Pancreas (tissue), 10 donors: ENCODE results near the gene MPPED1. TPM values are rescaled to one million over a fixed set of nuclear protein-coding genes. Genes with fewer than 3 reads are reported as not detected.

Experiments used
- ATAC-seq, 4 donors: fragments of 200-7000 bp; cut with Tn5 transposase; one replicate each; pipeline versions ENCODE4 v1.8.0 to v1.9.1; 2020; ENCODE audit warnings: mild to moderate bottlenecking in 4 of 4, moderate library complexity in 4 of 4
- DNase-seq, 6 donors: peaks; one replicate each; pipeline ENCODE4 v3.0.0-alpha.2; 2020
- FAIRE-seq: peaks from 2 replicates; lab custom pipeline; 2012; peaks lifted over from hg19 to GRCh38; lab: Jason Lieb, UNC
- H3K27ac ChIP-seq, 4 donors: fragments of 200-600 bp; sonication (generic); 1 replicate in 3 of 4; 2 replicates in 1 of 4; pipeline versions ENCODE4 v1.5.0 to v1.8.0; 2020
- H3K27me3 ChIP-seq, 4 donors: fragments of 200-600 bp; one replicate each; pipeline ENCODE4 v1.8.0; 2021
- H3K36me3 ChIP-seq, 3 donors: fragments of 200-600 bp; sonication (generic) in 1 of 3; one replicate each; pipeline versions ENCODE4 v1.5.0 to v1.8.0; 2020 to 2021
- H3K4me1 ChIP-seq, 3 donors: fragments of 200-600 bp; one replicate each; pipeline ENCODE4 v1.8.0; 2021
- H3K4me3 ChIP-seq, 4 donors: fragments of 200-600 bp; sonication (generic) in 2 of 4; one replicate each; pipeline versions ENCODE4 v1.5.0 to v1.8.0; 2020 to 2021
- H3K9me3 ChIP-seq, 4 donors: fragments of 200-600 bp; one replicate each; pipeline ENCODE4 v1.8.0; 2021
- WGBS, 2 donors: extraction: QIAGEN DNeasy Blood & Tissue Kit; methylation state at CpG; one replicate each; pipeline ENCODE4 v1.1.7; 2013; 5-methylcytosine and 5-hydroxymethylcytosine counted together
- intact Hi-C, 3 donors: fragments of 100-400 bp; cut with DNase I; formaldehyde crosslinking; loops; one replicate each; pipeline versions ENCODE4 v1.11.1 to v1.14.2; 2022
- polyA plus RNA-seq, 2 donors: library from polyadenylated mRNA; stranded (reverse); fragments of 200-250 nt; gene quantifications; one replicate each; pipeline ENCODE4 v1.2.3, GENCODE V29; 2013
- total RNA-seq, 6 donors: library from RNA; stranded (reverse); fragmentation: NEBNext Ultra II Directional in 4 of 6; extraction: Animal tissue kit (Norgen Biotek cat#: 25700) in 4 of 6; gene quantifications; one replicate each; pipeline versions ENCODE4 v1.2.1 to v1.2.4, GENCODE V29; 2021 to 2023
- TF ChIP-seq, protein P1 (sequence below), 4 donors: fragments of 200-600 bp; sonication (generic) in 3 of 4; IDR thresholded peaks; one replicate each; pipeline versions ENCODE4 v1.5.0 to v1.8.0; 2021; ENCODE audit warnings: antibody characterized with exemption in 4 of 4
- donor health status: healthy with polysubstance abuse.
- donor health status: DM: no; HTN: no; CAD: no; lungs with moderate emphysema.
- donor health status: DM: no; HTN: no; CAD: no.
- donor health status: control.
- donor health status: control.
- donor health status: Bipolar disorder and iron deficiency.
- donor health status: DM: yes; HTN: yes; CAD: no.
- donor health status: DM: no; HTN: no; CAD: no.
- donor health status: DM: no; HTN: no; CAD: no.
- donor health status: DM: yes; HTN: yes; CAD: no.

Gene MPPED1
- total and polyA plus RNA-seq, 8 donors: 0.05 TPM; not detected in 7

DNA sequence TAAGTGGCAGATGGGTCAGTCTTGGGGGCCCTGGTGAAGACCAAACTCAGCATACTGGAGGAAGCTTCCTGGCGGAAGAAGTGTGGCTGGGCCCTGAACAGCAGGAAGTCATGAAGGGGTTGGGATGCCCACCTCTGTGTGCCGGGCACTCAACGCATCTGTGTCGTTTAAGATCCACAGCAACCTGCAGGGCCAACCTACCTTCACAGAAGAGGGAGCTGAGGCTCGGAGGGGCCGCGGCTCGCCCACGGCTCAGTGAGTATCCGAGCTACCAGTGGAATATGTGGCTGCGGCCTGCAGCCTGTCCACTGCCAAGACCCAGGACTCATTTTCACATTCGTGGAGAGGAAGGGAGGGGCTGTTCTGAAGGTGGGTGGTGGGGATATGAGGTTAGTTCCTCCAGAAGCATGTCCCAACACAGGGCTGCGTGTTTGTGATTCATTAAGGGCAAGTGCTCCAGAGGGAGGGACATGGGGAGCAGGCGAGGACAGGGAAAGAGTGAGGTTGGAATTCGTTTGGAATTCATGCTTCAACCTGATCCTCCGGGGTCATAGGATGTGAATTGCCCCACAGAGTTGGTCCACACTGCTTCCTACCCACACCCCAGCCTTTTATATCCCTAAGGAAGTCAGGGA lies 99.6 kb downstream of the MPPED1 start:
- Histone ChIP-seq H3K36me3 (no peaks in the 10 kb centered on the region), H3K4me3 (no peak overlapping the region), H3K9me3 (no peaks in the 10 kb centered on the region), H3K27ac (no peak overlapping the region), H3K4me1 (no peaks in the 10 kb centered on the region), H3K27me3 (peaks cover 0 to 7% (median 0%) of the 10 kb centered on the region in 4 donors)
- 58 to 68% methylated on average over 16 of the region's 16 CpGs for WGBS, 2 donors
- ATAC-seq (no peak), FAIRE-seq (no peak), DNase-seq (no peak)
- TF ChIP-seq, protein P1, sequence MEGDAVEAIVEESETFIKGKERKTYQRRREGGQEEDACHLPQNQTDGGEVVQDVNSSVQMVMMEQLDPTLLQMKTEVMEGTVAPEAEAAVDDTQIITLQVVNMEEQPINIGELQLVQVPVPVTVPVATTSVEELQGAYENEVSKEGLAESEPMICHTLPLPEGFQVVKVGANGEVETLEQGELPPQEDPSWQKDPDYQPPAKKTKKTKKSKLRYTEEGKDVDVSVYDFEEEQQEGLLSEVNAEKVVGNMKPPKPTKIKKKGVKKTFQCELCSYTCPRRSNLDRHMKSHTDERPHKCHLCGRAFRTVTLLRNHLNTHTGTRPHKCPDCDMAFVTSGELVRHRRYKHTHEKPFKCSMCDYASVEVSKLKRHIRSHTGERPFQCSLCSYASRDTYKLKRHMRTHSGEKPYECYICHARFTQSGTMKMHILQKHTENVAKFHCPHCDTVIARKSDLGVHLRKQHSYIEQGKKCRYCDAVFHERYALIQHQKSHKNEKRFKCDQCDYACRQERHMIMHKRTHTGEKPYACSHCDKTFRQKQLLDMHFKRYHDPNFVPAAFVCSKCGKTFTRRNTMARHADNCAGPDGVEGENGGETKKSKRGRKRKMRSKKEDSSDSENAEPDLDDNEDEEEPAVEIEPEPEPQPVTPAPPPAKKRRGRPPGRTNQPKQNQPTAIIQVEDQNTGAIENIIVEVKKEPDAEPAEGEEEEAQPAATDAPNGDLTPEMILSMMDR (IDR thresholded peaks at IDR 0.05): no peak
- intact Hi-C loops: no loop called here

DNA sequence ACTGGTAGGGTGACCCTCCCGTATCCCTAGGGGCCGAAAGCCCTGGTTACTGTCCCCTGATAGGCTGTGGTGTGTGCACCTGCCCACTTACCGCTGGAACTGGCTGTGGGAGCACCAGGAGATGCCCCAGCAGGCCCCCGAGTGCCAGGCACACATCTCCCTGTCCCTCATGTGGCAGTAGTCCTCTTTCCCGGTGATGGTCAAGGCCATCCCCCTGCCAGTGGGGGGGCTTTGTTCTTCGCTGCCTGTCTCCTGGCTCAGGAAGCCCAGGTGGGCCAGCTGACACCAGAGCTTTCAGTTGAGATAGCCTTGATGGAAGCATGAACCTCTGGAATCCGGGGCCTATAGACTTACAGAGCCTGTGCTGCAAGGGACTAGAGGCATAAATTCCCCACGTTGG lies 100.5 kb downstream of the MPPED1 start:
- no peak overlapping the region for H3K27ac ChIP-seq

DNA sequence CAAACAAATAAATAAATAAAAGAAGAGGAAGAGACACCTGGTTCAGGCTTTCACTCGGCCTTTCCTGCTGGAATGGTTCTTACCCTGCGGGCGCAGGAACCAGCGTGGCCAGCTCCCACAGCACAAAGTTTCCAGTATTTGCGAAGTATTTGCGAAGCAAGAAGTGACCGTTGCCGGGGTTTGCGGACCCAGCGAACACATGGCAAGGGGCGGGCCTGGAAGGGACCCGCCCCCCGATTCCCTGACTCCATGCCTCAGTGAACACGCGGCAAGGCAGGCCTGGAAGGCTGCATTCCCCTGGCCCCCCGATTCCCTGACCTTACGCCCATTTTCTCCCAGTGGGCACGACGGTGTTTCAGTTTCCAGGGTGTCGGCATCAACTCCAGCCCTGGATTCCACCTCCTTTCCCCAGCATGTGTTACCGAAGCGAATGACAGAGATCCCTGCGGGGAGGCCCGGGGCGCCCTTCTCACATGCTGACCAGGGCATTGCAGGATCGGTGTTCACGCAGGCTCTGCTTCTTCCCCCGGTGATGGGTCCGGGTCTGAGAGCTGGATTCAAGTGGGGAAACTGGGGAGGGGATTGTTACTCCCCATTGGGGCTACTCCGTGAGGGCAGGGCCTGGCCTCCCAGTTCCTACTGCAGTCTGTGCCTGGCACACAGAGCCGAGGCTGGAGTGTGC lies 102.8 kb downstream of the MPPED1 start:
- TF ChIP-seq, protein P1 (IDR thresholded peaks at IDR 0.05): no peak
- no peak for DNase-seq
- no peak for FAIRE-seq

More for the DNA sequence above, 100.5 kb downstream of the MPPED1 start:
- no peaks in the 10 kb centered on the region for H3K9me3 ChIP-seq
- H3K4me1 ChIP-seq: no peaks in the 10 kb centered on the region
- ATAC-seq (no peak), DNase-seq (no peak), FAIRE-seq (no peak)
- TF ChIP-seq, protein P1 (IDR thresholded peaks at IDR 0.05): no peak
- intact Hi-C loops: no loop called here
- WGBS, 2 donors: 49 to 57% methylated on average over 8 of the region's 8 CpGs
- no peak overlapping the region for H3K4me3 ChIP-seq
- H3K27me3 ChIP-seq: peaks cover 0 to 7% (median 0%) of the 10 kb centered on the region in 4 donors
- H3K36me3 ChIP-seq: no peaks in the 10 kb centered on the region

DNA sequence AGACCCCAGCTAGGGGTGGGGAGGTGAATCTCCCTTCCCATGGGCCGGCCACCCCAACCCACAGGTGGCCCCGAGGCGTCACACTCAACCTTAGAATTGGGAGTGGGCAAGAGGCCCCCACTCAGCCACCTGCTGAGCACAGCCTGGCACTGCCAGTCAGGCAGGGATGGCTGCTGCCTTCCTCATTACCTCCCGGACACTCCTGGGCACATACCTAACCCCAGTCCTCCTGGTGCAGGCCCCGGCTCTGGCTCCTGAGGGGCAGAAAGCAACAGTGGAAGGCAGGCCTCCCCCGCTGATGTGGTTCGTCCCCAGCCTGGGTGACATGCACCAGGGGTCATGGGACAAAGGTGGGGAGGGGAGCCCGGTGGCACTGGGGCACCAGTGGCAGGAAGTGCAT lies 103.6 kb downstream of the MPPED1 start:
- H3K27me3 ChIP-seq: peaks cover 0 to 7% (median 0%) of the 10 kb centered on the region in 4 donors
- no peaks in the 10 kb centered on the region for H3K9me3 ChIP-seq
- H3K4me3 ChIP-seq: no peak overlapping the region
- ATAC-seq (no peak), DNase-seq (no peak), FAIRE-seq (no peak)
- intact Hi-C loops: no loop called here
- 68 to 84% methylated on average over 8 of the region's 8 CpGs for WGBS, 2 donors
- TF ChIP-seq, protein P1 (IDR thresholded peaks at IDR 0.05): no peak
- H3K4me1 ChIP-seq: no peaks in the 10 kb centered on the region
- H3K27ac ChIP-seq: no peak overlapping the region
- no peaks in the 10 kb centered on the region for H3K36me3 ChIP-seq

More for the DNA sequence above, 102.8 kb downstream of the MPPED1 start:
- Histone ChIP-seq H3K27ac (no peak overlapping the region), H3K36me3 (no peaks in the 10 kb centered on the region), H3K27me3 (peaks cover 0 to 7% (median 0%) of the 10 kb centered on the region in 4 donors), H3K9me3 (no peaks in the 10 kb centered on the region), H3K4me3 (no peak overlapping the region), H3K4me1 (no peaks in the 10 kb centered on the region)
- WGBS, 2 donors: 64 to 73% methylated on average over 31 of the region's 31 CpGs
- intact Hi-C loops: no loop called here
- no peak for ATAC-seq

DNA sequence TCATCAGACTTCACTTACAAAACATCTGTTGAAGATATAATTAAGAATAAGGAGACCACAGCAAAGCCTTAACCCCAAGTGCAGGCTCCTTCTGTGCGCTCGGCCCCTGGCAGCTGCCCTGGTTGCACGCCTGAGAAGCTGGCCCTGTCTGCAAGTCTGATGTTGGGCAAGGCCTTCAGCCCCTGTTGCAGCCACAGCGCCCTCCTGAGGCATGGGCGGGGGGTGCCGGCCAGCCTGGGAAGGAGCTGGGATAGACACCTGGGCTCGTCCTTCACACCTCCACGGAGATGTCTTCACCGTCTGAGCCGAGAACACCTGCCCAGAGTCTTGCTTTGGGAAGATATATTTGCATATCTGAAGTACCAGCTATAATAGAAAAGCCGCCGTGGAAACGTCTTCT lies 104.1 kb downstream of the MPPED1 start:
- Histone ChIP-seq H3K27ac (no peak overlapping the region), H3K27me3 (peaks cover 0 to 7% (median 0%) of the 10 kb centered on the region in 4 donors), H3K9me3 (no peaks in the 10 kb centered on the region), H3K4me3 (no peak overlapping the region), H3K36me3 (no peaks in the 10 kb centered on the region), H3K4me1 (no peaks in the 10 kb centered on the region)
- FAIRE-seq (no peak), ATAC-seq (no peak), DNase-seq (no peak)
- intact Hi-C loops: no loop called here
- 40 to 45% methylated on average over 13 of the region's 13 CpGs for WGBS, 2 donors
- TF ChIP-seq, protein P1 (IDR thresholded peaks at IDR 0.05): no peak
